T-helper 2 cell (primary cell): ENCODE measurements around the gene DNAJC3.
"Not testable (repeated sequence)": the region's sequence is repeated elsewhere in the genome, so short reads cannot be mapped to it uniquely, and the experiment has no call there.

Experiments
- DNase-seq, 5 experiments: peaks; one replicate each; pipeline versions ENCODE4 v3.0.0 to v3.0.0-alpha.2; 2012 to 2022

Gene DNAJC3

GRCh38 chr13:95783747-95784146 lies 106.8 kb downstream of the DNAJC3 start:
- no peak for DNase-seq

GRCh38 chr13:95784161-95784899 lies 107.4 kb downstream of the DNAJC3 start:
- DNase-seq, result no peak

- no peak for DNase-seq
These were observed 108.0 kb downstream of the DNAJC3 start for GRCh38 chr13:95784900-95785290.

- DNase-seq, result no peak
These were observed 110.6 kb downstream of the DNAJC3 start for GRCh38 chr13:95787356-95788099.

GRCh38 chr13:95788100-95788463 lies 111.1 kb downstream of the DNAJC3 start:
- DNase-seq, result no peak

- DNase-seq, result not testable (repeated sequence)
These were observed 112.4 kb downstream of the DNAJC3 start for GRCh38 chr13:95789315-95789714.

GRCh38 chr13:95791084-95791722 lies 114.3 kb downstream of the DNAJC3 start:
- DNase-seq, result no peak

GRCh38 chr13:95793018-95793555 lies 116.1 kb downstream of the DNAJC3 start:
- DNase-seq, result no peak

- DNase-seq, result no peak
These were observed 116.8 kb downstream of the DNAJC3 start for GRCh38 chr13:95793781-95794180.

GRCh38 chr13:95797016-95797415 lies 120.1 kb downstream of the DNAJC3 start:
- DNase-seq, result no peak

GRCh38 chr13:95800436-95800835 lies 123.5 kb downstream of the DNAJC3 start:
- DNase-seq, result no peak

GRCh38 chr13:95801825-95802224 lies 124.9 kb downstream of the DNAJC3 start:
- DNase-seq, result no peak

GRCh38 chr13:95805921-95806320 lies 129.0 kb downstream of the DNAJC3 start:
- no peak for DNase-seq

- DNase-seq, result no peak
These were observed 132.5 kb downstream of the DNAJC3 start for GRCh38 chr13:95809429-95809828.

GRCh38 chr13:95813139-95813538 lies 136.2 kb downstream of the DNAJC3 start:
- DNase-seq, result no peak

- no peak for DNase-seq
These were observed 137.6 kb downstream of the DNAJC3 start for GRCh38 chr13:95814495-95814894.

GRCh38 chr13:95822303-95822702 lies 145.4 kb downstream of the DNAJC3 start:
- no peak for DNase-seq

- no peak for DNase-seq
These were observed 156.2 kb downstream of the DNAJC3 start for GRCh38 chr13:95833126-95833525.

GRCh38 chr13:95833719-95834118 lies 156.8 kb downstream of the DNAJC3 start:
- DNase-seq, result no peak

GRCh38 chr13:95834134-95834765 lies 157.3 kb downstream of the DNAJC3 start:
- peak in 4 of 5 experiments; percentile 22 to 56 (median 40) for DNase-seq

GRCh38 chr13:95841894-95842293 lies 165.0 kb downstream of the DNAJC3 start:
- no peak for DNase-seq

GRCh38 chr13:95842898-95843297 lies 166.0 kb downstream of the DNAJC3 start:
- no peak for DNase-seq
